ENCODE results near the gene BARX2. TPM values are rescaled to one million over a fixed set of nuclear protein-coding genes. Genes with fewer than 3 reads are reported as not detected.

Gene BARX2
- total RNA-seq, 1 donor from 2014 or later = 0.18 TPM

DNA sequence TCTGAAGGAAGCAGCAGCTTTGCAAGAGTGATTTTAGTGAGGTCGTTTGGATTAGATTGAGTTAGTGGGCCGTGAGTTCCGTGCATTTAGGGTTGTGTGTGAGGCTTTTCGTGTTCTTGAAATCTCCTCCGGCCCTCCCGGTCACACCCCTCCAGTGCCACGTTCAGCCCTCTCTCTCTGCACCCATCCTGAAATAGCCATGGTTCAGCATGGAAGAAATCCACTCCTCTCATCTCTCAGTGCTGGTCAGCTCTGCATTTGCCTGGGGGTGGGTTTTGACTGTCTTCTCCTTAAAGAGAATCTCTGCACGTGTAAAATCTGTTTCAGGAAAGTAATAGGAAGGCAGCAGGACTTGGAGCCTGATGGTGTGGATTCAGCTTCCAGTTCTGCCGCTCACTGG, 19.8 kb downstream of the BARX2 start:
- Mint-ChIP-seq H3K27ac (ENCODE audit: unreplicated experiment) (no peak overlapping the region), H3K9me3 (ENCODE audit: unreplicated experiment) (no peaks in the 10 kb centered on the region), H3K27me3 (ENCODE audit: unreplicated experiment) (no peaks in the 10 kb centered on the region), H3K4me3 (ENCODE audit: unreplicated experiment) (no peak overlapping the region), H3K4me1 (ENCODE audit: unreplicated experiment) (peaks cover 2% of the 10 kb centered on the region), H3K36me3 (ENCODE audit: low read depth, unreplicated experiment) (peaks cover 3% of the 10 kb centered on the region)
- DNase-seq (ENCODE audit: low spot score) = no peak
- TF ChIP-seq CTCF (IDR thresholded peaks at IDR 0.05; ENCODE audit: unreplicated experiment) = no peak

DNA sequence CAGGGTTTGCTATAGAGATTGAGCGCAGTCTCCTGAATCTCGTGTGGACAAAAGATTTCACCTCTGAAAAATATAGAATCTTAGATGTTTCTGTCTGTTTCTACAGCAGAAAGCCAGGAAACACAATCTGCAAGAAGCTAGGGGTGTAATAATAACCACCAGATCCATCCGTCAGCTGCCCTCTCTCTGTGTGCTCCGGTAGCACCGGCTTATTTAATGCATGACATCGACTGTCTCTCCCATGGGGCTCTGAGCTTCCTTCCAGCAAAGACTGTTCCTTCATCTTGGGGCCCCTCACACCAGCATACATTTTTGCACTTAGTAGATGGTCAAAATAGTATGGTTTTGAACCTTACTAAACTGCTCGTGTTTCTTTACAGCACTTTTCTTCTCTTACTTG, 20.2 kb downstream of the BARX2 start:
- no peak overlapping the region for H3K27ac Mint-ChIP-seq (ENCODE audit: unreplicated experiment)
- H3K36me3 Mint-ChIP-seq (ENCODE audit: low read depth, unreplicated experiment) = peaks cover 3% of the 10 kb centered on the region
- no peaks in the 10 kb centered on the region for H3K9me3 Mint-ChIP-seq (ENCODE audit: unreplicated experiment)
- no peaks in the 10 kb centered on the region for H3K27me3 Mint-ChIP-seq (ENCODE audit: unreplicated experiment)
- no peak overlapping the region for H3K4me3 Mint-ChIP-seq (ENCODE audit: unreplicated experiment)
- peaks cover 2% of the 10 kb centered on the region for H3K4me1 Mint-ChIP-seq (ENCODE audit: unreplicated experiment)
- no peak for DNase-seq (ENCODE audit: low spot score)
- TF ChIP-seq CTCF (IDR thresholded peaks at IDR 0.05; ENCODE audit: unreplicated experiment) = no peak

- Mint-ChIP-seq H3K36me3 (ENCODE audit: low read depth, unreplicated experiment) (peaks cover 3% of the 10 kb centered on the region), H3K4me1 (ENCODE audit: unreplicated experiment) (peaks cover 2% of the 10 kb centered on the region), H3K27me3 (ENCODE audit: unreplicated experiment) (no peaks in the 10 kb centered on the region), H3K9me3 (ENCODE audit: unreplicated experiment) (no peaks in the 10 kb centered on the region), H3K4me3 (ENCODE audit: unreplicated experiment) (no peak overlapping the region), H3K27ac (ENCODE audit: unreplicated experiment) (no peak overlapping the region)
- no peak for TF ChIP-seq CTCF (IDR thresholded peaks at IDR 0.05; ENCODE audit: unreplicated experiment)
- no peak for DNase-seq (ENCODE audit: low spot score)
These were observed 20.8 kb downstream of the BARX2 start for GRCh38 chr11:129396454-129396853.

DNA sequence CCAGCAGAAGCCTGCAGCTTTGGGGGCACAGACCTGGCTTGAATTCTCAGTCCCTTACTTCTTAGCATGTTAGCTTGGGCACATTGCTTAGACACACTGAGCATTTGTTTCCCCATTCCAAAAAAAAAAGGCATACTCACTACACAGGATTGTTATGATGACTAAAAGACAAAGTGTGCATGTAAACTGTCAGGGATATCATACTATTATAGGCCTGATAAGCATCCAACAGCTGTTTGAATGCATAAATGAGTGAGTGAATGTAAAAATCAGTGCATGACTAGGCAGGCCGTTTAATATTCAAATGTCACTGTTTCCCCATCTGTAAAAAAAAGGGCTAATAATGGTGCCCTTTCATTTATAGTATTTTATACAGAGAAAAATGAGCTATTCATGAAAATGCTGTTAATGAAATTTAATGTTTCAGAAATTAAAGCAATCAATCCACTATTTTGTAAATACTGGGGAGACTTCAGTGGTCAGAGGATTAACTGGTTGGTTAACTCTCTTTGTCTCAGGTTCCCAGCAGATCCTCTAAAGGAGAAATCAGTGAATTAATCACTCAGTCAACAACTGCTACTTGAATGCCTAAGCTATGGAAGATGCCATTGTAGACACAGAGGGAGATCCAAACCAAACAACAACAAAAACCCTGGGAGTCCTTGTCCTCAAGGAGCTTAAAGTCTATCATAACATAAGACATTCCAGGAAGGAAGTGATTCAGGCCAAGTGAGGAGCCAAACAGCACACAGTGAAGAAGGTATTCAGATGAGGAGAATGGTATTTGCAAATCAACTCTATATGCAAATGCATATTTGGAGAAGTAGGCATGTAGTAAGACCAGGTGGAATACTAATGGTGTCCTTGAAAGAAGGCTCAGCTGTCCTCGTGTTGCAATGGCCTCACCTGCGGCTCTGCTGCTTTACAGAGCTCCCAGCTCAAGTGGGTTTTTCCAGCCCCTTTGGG, 26.8 kb downstream of the BARX2 start:
- DNase-seq (ENCODE audit: low spot score) = no peak
- Mint-ChIP-seq H3K9me3 (ENCODE audit: unreplicated experiment) (no peaks in the 10 kb centered on the region), H3K36me3 (ENCODE audit: low read depth, unreplicated experiment) (peaks cover 2% of the 10 kb centered on the region), H3K27me3 (ENCODE audit: unreplicated experiment) (no peaks in the 10 kb centered on the region), H3K27ac (ENCODE audit: unreplicated experiment) (no peak overlapping the region), H3K4me3 (ENCODE audit: unreplicated experiment) (no peak overlapping the region), H3K4me1 (ENCODE audit: unreplicated experiment) (no peaks in the 10 kb centered on the region)
- no peak for TF ChIP-seq CTCF (IDR thresholded peaks at IDR 0.05; ENCODE audit: unreplicated experiment)

GRCh38 chr11:129404731-129405130, 29.1 kb downstream of the BARX2 start:
- H3K9me3 Mint-ChIP-seq (ENCODE audit: unreplicated experiment) = no peaks in the 10 kb centered on the region
- no peak overlapping the region for H3K27ac Mint-ChIP-seq (ENCODE audit: unreplicated experiment)
- no peak overlapping the region for H3K4me3 Mint-ChIP-seq (ENCODE audit: unreplicated experiment)
- H3K36me3 Mint-ChIP-seq (ENCODE audit: low read depth, unreplicated experiment) = no peaks in the 10 kb centered on the region
- DNase-seq (ENCODE audit: low spot score) = no peak
- TF ChIP-seq CTCF (IDR thresholded peaks at IDR 0.05; ENCODE audit: unreplicated experiment) = no peak
- H3K4me1 Mint-ChIP-seq (ENCODE audit: unreplicated experiment) = no peaks in the 10 kb centered on the region
- H3K27me3 Mint-ChIP-seq (ENCODE audit: unreplicated experiment) = no peaks in the 10 kb centered on the region

Data from endothelial cell (in vitro differentiated cells).